ENCODE measurements around the gene EPHA8.

GRCh38 chr1:22612671-22613571, 49.6 kb downstream of the EPHA8 start:
- TF ChIP-seq CTCF (IDR thresholded peaks at IDR 0.05) (no peak), POLR2A (IDR thresholded peaks at IDR 0.05; ENCODE audit: low read depth) (no peak), EP300 (IDR thresholded peaks at IDR 0.05) (no peak)
